GM18858 (cell line): ENCODE results near the gene SPATA2.
"Not testable (repeated sequence)": the region's sequence is repeated elsewhere in the genome, so short reads cannot be mapped to it uniquely, and the experiment has no call there.

Experiments
- ATAC-seq: cut with Tn5 transposase; IDR thresholded peaks from one replicate; pipeline ENCODE4 v1.9.1; 2021; ENCODE audit not compliant: unreplicated experiment

Gene SPATA2, protein sequence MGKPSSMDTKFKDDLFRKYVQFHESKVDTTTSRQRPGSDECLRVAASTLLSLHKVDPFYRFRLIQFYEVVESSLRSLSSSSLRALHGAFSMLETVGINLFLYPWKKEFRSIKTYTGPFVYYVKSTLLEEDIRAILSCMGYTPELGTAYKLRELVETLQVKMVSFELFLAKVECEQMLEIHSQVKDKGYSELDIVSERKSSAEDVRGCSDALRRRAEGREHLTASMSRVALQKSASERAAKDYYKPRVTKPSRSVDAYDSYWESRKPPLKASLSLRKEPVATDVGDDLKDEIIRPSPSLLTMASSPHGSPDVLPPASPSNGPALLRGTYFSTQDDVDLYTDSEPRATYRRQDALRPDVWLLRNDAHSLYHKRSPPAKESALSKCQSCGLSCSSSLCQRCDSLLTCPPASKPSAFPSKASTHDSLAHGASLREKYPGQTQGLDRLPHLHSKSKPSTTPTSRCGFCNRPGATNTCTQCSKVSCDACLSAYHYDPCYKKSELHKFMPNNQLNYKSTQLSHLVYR

GRCh38 chr20:49915380-49916145 lies at the start of gene SPATA2:
SPATA2 (minus strand) TSS chr20:49915529; CDS start chr20:49908490, 7,039 bp downstream.
- peak; percentile 64 for ATAC-seq

GRCh38 chr20:49961413-49961812 lies 46.1 kb upstream of the SPATA2 start:
- ATAC-seq: no peak

- ATAC-seq: not testable (repeated sequence)
Observed at GRCh38 chr20:49957089-49957938, 42.0 kb upstream of the SPATA2 start.

- ATAC-seq: no peak
Observed at GRCh38 chr20:49956689-49957088, 41.4 kb upstream of the SPATA2 start.

GRCh38 chr20:49955830-49956396 lies 40.6 kb upstream of the SPATA2 start:
- ATAC-seq: not testable (repeated sequence)

GRCh38 chr20:49955167-49955566 lies 39.8 kb upstream of the SPATA2 start:
- ATAC-seq: no peak

DNA sequence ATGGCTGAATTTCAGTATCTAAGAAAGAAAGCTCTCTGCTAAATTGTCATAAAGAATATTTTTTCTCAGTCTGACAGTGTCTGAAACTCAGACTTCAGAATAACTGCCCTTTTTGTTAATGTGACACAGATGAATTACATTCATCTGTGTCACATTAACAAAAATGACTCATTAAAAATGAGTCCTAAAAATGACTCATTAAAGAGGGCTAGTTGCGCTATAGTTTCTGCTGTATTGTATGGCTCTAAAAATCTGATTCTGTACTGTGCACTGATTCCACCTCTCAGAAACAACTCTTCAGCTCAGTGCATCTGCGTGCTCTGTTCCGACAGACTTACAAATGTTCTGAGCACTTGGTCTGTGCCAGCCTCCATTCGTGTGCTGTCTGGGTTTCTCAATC lies 35.8 kb upstream of the SPATA2 start:
- ATAC-seq: no peak

DNA sequence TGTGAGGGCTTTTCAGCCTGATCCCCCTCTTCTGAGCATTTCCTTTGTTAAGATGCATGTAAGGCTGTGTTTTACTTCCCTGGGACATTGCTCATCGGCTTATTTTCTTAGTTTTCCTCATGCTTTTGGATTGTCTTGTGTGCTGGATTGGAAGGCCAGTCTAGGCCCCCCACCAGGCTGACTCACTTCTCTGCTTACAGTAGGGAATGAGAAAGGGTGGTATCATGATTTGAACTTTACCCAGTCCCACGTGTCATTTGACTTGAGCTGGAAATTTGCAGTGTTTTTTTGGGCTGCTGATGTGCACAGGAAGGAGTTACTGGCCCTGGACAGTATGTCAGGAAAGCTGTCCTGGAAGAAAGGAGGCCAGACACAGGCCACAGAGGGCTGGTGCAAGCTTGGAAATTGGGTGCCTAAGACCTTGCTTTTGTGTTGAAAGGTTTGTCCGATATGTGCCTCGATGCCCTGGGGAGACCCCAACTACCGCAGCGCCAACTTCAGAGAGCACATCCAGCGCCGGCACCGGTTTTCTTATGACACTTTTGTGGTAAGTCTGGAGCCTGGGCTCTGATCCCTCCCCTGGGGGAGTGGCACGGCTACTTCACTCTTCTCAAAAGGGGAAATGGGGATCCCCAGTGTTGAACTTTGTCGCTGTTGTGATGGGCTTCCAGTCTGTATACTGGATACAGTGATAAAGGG lies 33.6 kb upstream of the SPATA2 start:
- no peak for ATAC-seq

DNA sequence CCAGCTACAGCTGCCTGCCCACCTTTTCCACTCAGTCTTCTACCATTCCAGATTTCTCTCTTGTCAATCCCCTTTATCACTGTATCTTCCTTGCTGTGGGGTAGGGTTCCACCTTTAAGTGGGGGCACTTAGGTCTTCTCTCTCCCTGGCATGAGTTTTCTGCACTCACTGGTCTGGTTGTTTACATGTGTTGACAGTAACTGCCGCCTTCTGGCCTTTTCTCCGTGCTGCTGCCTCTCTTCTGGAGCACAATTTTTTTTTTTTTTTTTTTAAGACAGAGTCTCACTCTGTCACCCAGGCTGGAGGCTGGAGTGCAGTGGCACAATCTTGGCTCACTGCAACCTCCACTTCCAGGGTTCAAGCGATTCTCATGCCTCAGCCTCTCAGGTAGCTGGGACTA lies 32.8 kb upstream of the SPATA2 start:
- ATAC-seq: no peak

DNA sequence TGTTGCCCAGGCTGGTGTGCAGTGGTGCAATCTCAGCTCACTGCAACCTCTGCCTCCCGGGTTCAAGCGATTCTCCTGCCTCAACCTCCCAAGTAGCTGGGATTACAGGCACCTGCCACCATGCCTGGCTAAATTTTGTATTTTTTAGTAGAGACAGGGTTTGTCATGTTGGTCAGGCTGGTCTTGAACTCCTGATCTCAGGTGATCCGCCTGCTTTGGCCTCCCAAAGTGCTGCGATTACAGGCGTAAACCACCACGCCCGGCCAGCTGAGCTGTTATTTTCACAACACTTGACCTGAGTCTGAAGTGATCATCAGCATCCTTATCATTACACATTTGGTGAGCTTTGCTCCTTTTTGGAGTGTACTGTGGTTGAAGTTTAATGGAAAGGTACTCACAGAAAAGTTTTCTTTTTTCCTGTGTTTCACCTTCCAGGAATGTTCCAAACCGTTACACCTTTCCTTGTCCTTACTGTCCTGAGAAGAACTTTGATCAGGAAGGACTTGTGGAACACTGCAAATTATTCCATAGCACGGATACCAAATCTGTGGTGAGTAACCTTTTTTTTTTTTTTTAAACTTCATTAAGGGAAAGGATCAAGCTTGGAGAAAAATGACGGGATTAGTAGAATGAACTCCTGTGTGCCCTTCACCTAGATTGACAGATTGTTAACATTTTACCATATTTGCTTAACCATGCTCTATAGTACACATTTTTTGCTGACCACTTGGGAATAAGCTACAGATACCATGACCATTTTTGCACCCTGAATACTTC lies 30.6 kb upstream of the SPATA2 start:
- no peak for ATAC-seq

- ATAC-seq: no peak
Observed at GRCh38 chr20:49945306-49945700, 30.0 kb upstream of the SPATA2 start.

DNA sequence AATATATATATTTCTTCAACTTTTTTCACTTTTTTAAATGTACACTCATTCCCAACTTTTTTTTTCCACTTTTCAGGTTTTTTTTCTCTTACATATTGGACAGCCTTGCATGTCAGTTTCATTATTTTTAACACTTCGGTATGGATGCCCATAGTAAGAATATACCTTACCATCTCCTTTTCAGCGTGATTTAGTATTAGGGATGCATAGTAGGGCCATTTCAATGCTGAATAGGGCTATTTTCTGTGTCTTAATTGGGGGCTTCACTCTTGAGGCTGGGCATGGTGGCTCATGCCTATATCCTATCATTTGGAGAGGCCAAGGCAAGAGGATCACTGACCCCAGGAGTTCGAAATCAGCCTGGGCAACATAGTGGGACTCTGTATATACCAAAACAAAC lies 27.6 kb upstream of the SPATA2 start:
- no peak for ATAC-seq

DNA sequence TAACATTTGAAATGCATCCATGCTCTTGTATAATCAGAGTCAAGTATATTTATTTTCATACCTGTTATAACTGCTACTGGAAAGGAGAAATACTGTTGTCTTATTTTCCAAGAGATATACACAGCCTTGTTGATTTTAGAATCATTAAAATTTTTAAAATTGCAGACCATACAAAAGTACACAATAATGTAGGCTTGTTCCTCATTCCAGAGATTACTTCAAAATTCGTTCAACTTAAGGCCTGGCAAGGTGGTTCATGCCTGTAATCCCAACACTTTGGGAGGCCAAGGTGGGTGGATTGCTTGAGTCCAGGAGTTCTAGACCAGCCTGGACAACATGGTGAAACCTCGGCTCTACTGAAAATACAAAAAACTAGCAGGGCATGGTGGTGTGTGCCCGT lies 27.0 kb upstream of the SPATA2 start:
- no peak for ATAC-seq

- no peak for ATAC-seq
Observed at GRCh38 chr20:49941456-49941855, 26.1 kb upstream of the SPATA2 start.

GRCh38 chr20:49938173-49939163 lies 23.1 kb upstream of the SPATA2 start:
- no peak for ATAC-seq

DNA sequence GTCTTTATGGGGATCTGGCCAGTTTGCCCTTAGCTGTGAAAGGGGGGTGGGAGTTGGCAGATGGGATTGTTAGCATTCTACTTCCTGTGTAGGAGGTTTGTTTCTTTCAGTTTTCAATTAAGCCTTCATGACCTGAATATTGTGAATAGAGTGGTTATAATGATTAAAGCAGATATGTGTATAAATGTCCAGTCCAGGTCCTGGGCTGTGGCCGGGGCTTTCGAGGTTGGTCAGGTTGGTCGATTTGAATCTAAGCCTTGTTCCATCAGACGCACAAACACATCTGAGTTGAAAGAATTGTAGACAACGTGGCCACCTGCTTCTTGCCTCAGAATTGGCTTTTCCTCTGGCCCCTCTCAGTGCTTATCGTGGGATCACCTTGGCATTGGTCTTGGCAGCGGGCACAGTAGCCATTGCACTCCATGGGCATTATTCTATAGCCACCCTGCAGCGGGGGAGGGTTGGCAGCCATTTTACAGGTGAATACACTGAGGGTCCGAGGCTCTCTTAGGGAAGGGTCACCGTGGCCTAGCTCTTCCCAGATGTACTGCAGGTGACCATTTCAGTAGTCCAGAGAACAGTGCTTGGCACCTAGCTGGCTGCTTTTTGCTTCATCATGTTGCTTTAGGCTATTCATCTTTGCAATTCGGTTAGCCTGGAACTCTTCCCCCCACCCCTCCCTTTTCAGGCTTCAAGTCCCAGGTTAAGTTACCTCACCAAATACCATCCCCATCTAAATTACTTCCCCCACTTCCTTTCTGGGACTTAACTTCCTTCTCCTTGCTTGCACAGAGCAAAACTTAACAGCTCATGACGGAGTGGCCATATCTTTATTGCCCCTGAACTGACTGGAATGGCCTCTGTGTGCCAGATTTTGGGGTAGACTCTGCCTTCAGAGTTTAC lies 21.9 kb upstream of the SPATA2 start:
- no peak for ATAC-seq
